ENCODE data around the gene PALLD. TPM values are rescaled to one million over a fixed set of nuclear protein-coding genes. Genes with fewer than 3 reads are reported as not detected.

Gene PALLD
- total RNA-seq, 1 experiment from 2014 or later = 18.3 TPM

DNA sequence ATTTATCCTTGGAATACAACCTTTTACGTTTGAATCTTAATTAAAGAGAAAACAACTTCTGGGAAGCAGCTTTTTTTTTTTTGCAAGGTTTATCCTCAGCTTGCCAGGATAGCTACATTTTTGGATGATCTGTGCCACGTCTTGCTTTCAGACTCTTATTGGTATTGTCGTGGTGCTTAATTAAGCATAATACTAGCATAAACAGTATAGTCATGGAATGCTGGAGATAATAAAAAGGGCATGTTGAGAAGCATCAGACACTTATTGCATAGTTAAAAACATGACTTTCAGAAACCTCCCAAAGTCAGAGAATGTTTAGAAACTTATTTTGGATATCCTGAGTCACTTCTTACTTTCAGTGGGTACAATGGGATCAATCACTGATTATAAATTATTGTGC, 77.0 kb downstream of the PALLD start:
- H3K4me3 Mint-ChIP-seq = no peak overlapping the region
- Histone ChIP-seq H3K4me2 (ENCODE audit: insufficient read depth, insufficient read length, low read length) (no peak overlapping the region), H2AFZ (ENCODE audit: low read length) (no peak overlapping the region), H4K91ac (ENCODE audit: insufficient read length, low read depth, low read length) (no peak overlapping the region), H2BK12ac (ENCODE audit: insufficient read length, low read depth, low read length) (no peak overlapping the region), H4K20me1 (ENCODE audit: control insufficient read depth, insufficient read depth, insufficient read length) (no peaks in the 10 kb centered on the region), H3K18ac (ENCODE audit: insufficient read length, low read depth, low read length) (no peak overlapping the region), H4K8ac (replicated peaks; ENCODE audit: insufficient read length, low read depth, low read length) (no peak overlapping the region), H3K27ac (ENCODE audit: insufficient read length, low read depth, low read length) (no peak overlapping the region), H2AK5ac (ENCODE audit: insufficient read length, low read length) (no peak overlapping the region), H3K27me3 (ENCODE audit: insufficient read depth, low read length) (no peaks in the 10 kb centered on the region), H3K56ac (ENCODE audit: insufficient read length, low read depth, low read length) (no peak overlapping the region), H2BK20ac (ENCODE audit: low read depth, low read length, poor library complexity, severe bottlenecking) (no peak overlapping the region), H3K79me2 (ENCODE audit: insufficient read depth, low read length) (no peaks in the 10 kb centered on the region), H2BK5ac (ENCODE audit: insufficient read length, low read length) (no peak overlapping the region), H3K79me1 (ENCODE audit: insufficient read depth, low read depth, low read length, poor library complexity, severe bottlenecking) (no peaks in the 10 kb centered on the region), H3K23me2 (ENCODE audit: insufficient read length, low read depth, low read length, poor library complexity, severe bottlenecking) (no peaks in the 10 kb centered on the region), H3K4me1 (ENCODE audit: insufficient read depth, low read length) (no peaks in the 10 kb centered on the region), H4K5ac (ENCODE audit: insufficient read length, low read depth, low read length) (no peak overlapping the region), H3K9ac (ENCODE audit: extremely low read depth, insufficient read length, low read length) (no peak overlapping the region), H3K4ac (ENCODE audit: low read depth, low read length) (no peak overlapping the region), H2BK15ac (ENCODE audit: low read depth, low read length) (no peak overlapping the region), H3K9me3 (ENCODE audit: control insufficient read depth, low read depth, low read length) (no peaks in the 10 kb centered on the region), H3K14ac (ENCODE audit: insufficient read depth, low read length) (no peak overlapping the region), H3T11ph (ENCODE audit: low read length) (no peak overlapping the region), H2BK120ac (ENCODE audit: low read depth, low read length, poor library complexity, severe bottlenecking) (no peak overlapping the region), H3K23ac (ENCODE audit: insufficient read length, low read depth, low read length) (no peak overlapping the region)
- H3K27me3 Mint-ChIP-seq (ENCODE audit: low read depth) = no peaks in the 10 kb centered on the region
- H3K27ac Mint-ChIP-seq = no peak overlapping the region
- TF ChIP-seq, protein P1, sequence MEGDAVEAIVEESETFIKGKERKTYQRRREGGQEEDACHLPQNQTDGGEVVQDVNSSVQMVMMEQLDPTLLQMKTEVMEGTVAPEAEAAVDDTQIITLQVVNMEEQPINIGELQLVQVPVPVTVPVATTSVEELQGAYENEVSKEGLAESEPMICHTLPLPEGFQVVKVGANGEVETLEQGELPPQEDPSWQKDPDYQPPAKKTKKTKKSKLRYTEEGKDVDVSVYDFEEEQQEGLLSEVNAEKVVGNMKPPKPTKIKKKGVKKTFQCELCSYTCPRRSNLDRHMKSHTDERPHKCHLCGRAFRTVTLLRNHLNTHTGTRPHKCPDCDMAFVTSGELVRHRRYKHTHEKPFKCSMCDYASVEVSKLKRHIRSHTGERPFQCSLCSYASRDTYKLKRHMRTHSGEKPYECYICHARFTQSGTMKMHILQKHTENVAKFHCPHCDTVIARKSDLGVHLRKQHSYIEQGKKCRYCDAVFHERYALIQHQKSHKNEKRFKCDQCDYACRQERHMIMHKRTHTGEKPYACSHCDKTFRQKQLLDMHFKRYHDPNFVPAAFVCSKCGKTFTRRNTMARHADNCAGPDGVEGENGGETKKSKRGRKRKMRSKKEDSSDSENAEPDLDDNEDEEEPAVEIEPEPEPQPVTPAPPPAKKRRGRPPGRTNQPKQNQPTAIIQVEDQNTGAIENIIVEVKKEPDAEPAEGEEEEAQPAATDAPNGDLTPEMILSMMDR (conservative IDR thresholded peaks at IDR 0.05) = no peak
- no peak for DNase-seq
- peaks cover 0 to 10% of the 10 kb centered on the region in 2 experiments; a peak in 3 of 4 replicates for H3K4me1 Mint-ChIP-seq
- H3K9me3 Mint-ChIP-seq = no peaks in the 10 kb centered on the region
- H3K36me3 Mint-ChIP-seq (ENCODE audit: insufficient read depth in 1 of 3, low read depth in 3 of 3) = no peaks in the 10 kb centered on the region
- no CpG with 5 or more reads among the region's 3 CpGs for WGBS (ENCODE audit: extremely low coverage, insufficient read length, low lambda C conversion rate)

Data from H9 (cell line).